Hepatocyte (in vitro differentiated cells): Measurements from ENCODE around the gene CIDEC.

ENCODE experiments used
- EZH2 ChIP-seq: fragments of 200-600 bp; sonication (generic); IDR thresholded peaks from 2 replicates; pipeline ENCODE4 v1.6.1; 2016; ENCODE audit warnings: antibody characterized with exemption, mild to moderate bottlenecking, borderline replicate concordance
- EZH2phosphoT487 ChIP-seq: fragments of 200-600 bp; sonication (generic); IDR thresholded peaks from one replicate; pipeline ENCODE4 v1.6.1; 2018; ENCODE audit warnings: antibody characterized with exemption, mild to moderate bottlenecking, low read depth, moderate library complexity; ENCODE audit not compliant: unreplicated experiment, severe bottlenecking
- TF ChIP-seq, protein P1 (sequence below): fragments of 200-600 bp; sonication (generic); IDR thresholded peaks from 2 replicates; pipeline ENCODE4 v1.5.1; 2016; ENCODE audit warnings: antibody characterized with exemption, mild to moderate bottlenecking; ENCODE audit not compliant: poor library complexity

DNA sequence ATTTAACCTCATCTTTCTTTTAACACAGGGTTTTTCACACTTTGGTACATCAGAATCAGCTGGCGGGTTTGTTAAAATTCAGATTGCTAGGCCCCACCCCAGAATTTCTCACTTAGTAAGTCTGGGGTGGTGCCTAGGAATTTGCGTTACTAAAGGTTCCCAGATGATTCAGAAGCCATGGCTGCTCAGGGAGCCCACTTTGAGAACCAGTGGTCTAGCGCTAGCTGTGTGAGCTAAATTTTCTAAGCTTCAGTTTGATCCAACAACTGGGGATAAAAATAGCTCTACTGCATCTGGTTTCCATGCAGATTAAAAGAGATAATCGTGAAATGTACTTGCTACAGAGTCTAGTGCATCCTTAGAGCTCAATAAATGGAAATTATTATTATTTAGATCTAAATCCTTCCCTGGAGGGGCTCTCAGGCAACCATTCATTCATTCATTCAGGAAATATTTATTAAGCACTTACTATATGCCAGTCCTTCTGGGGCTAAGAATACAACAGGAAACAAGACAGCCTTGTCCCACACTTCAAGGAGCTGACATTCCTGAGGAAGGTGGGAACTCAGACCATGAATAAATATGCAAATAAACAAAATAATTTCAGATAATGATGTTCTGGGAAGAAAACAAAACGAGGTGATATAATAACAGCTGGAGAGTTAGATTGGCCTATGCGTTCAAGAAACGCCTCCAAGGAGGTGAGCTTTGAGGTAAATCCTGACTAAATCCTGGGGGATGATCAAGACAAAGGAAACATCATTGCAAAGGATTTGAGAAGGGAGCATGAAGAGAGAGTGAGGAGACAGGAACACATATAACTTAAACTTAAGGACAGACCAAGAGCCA, 3.9 kb upstream of the CIDEC start:
- TF ChIP-seq, protein P1, sequence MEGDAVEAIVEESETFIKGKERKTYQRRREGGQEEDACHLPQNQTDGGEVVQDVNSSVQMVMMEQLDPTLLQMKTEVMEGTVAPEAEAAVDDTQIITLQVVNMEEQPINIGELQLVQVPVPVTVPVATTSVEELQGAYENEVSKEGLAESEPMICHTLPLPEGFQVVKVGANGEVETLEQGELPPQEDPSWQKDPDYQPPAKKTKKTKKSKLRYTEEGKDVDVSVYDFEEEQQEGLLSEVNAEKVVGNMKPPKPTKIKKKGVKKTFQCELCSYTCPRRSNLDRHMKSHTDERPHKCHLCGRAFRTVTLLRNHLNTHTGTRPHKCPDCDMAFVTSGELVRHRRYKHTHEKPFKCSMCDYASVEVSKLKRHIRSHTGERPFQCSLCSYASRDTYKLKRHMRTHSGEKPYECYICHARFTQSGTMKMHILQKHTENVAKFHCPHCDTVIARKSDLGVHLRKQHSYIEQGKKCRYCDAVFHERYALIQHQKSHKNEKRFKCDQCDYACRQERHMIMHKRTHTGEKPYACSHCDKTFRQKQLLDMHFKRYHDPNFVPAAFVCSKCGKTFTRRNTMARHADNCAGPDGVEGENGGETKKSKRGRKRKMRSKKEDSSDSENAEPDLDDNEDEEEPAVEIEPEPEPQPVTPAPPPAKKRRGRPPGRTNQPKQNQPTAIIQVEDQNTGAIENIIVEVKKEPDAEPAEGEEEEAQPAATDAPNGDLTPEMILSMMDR: no peak
- TF ChIP-seq EZH2: no peak
- TF ChIP-seq EZH2phosphoT487: no peak
